HG02610 (cell line): ENCODE measurements around the gene S1PR4.
"Not testable (repeated sequence)": the region's sequence is repeated elsewhere in the genome, so short reads cannot be mapped to it uniquely, and the experiment has no call there.

Experiments
- ATAC-seq: cut with Tn5 transposase; IDR thresholded peaks from one replicate; pipeline ENCODE4 v1.9.1; 2021; ENCODE audit warnings: mild to moderate bottlenecking, moderate library complexity; ENCODE audit not compliant: unreplicated experiment

The S1PR4 gene

GRCh38 chr19:3192684-3193083, 14.1 kb downstream of the S1PR4 start:
- ATAC-seq: no peak

DNA sequence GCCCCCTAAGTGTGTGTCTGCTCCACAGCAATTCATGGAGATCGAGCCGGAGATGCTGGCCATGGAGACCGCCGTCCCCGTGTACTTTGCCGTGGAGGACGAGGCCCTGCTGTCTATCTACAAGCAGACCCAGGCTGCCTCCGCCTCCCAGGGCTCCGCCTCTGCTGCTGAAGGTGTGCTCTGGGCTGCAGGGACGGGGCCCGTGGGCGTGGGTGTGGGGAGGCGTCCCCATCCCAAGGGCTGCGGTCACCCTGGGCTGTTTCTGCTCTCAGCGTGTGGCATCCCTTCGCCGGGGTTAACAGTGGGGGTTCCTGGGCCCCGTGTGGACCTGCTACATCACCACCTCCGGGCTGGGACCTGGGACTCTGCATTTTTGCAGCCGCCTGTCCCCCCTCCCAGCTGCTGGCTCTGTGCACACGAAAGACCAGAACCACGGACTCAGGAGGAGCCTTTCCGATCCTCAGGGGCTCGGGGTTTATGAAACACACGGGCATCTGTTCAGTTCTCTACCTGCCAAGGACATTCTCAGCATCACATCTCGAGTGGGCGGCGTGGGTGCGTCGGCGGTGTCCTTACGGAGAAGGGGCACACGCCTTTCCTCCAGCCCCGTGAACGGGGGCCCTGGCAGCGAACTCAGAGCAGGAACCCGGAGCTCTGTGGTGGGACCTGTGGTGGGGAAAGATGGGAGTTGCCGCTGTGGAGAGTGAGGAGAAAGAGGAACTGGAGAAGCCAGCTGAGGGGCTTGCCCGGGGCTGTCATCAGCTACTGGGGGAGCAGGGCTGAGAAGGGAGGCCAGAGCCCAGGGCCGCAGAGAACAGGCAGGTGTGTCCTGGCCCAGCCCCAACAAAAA, 14.9 kb downstream of the S1PR4 start:
- ATAC-seq: no peak

GRCh38 chr19:3194106-3195087, 15.8 kb downstream of the S1PR4 start:
- ATAC-seq: no peak

DNA sequence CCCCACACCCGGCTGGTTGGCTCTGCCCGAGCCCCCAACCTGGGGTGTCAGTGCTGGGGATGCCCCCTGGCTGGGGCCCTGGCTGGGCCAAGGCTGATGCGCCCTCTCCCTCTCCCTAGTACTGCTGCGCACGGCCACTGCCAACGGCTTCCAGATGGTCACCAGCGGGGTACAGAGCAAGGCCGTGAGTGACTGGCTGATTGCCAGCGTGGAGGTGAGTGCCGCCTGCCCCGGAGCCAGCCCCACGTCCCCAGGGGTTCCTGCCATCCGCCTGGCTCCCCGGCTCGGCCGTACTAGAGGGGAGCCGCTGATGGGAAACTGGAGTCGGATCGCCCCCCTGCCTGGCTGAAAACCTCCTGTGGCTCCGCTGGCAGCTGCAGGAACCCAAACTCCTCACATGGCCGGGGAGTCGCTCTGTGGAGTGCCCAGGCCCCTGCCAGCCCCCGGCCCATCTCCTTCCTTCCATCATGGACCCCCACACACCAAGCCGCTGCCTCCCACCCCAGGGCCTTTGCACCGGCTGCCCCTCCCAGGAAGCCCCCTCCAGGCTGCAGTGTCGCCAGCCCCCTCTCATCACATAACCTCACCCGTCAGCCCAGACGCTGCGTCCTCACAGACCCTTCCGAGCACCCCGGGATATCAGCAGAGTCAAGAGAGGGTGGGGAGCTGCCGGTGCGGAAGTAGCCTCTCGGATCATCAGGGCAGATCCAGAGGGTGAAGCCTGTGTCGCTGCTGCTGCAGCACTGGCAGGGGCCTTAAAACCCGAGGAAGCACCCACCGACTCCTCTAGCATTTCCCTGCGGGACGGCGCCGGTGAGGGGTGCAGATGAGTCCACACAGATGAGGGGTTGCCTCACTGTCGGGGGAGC, 17.7 kb downstream of the S1PR4 start:
- no peak for ATAC-seq

DNA sequence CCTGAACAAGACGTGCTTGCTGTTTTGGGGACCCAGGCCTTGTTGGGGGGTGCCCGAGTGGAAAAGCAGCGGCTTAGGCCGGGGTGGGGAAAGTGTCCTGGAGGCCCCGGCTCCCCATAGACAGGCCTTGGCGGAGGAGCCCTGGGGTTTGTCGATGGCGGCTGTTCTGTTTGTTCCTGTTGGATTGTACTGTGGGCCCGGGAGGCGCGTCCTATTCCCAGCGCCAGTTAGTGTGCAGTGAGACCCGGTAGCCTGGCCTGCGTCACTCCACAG, 18.3 kb downstream of the S1PR4 start:
- ATAC-seq: no peak

- ATAC-seq: no peak
These were observed 20.5 kb downstream of the S1PR4 start for GRCh38 chr19:3198901-3199700.

GRCh38 chr19:3201072-3201700, 22.6 kb downstream of the S1PR4 start:
- no peak for ATAC-seq

DNA sequence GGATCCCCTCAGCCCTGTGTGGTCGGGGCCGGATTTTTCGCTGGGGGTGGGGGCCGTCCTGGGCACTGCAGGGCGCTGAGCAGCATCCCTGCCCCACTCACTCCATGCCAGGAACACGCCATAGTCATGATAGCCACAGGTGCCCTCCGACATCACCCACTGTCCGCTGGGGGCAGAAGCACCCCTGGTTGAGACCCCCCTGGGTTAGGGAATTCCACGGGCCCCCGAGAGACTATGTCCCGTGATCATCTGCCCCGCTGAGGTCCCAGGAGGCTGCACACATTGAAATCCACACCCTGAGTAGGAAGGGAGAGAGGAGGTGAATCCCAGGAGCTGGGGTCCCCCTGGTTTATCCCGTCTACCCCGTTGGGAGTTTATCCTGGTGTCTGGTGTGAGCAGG, 23.3 kb downstream of the S1PR4 start:
- ATAC-seq: no peak

- ATAC-seq: no peak
These were observed 23.8 kb downstream of the S1PR4 start for GRCh38 chr19:3202346-3202745.

DNA sequence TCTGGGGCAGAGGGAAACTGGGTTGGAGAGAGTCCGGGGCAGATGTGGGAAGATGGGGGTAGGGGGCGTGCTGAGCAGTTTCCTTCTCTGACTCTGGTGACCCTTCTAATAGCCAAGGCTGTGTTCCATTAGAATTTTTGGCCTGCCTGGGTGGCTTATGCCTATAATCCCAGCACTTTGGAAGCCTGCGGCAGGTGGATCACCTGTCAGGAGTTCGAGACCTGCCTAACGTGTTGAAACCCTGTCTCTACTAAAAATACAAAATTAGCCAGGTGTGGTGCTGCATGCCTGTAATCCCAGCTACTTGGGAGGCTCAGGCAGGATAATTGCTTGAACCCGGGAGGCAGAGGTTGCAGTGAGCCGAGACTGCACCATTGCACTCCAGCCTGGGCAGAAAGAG, 24.3 kb downstream of the S1PR4 start:
- ATAC-seq: not testable (repeated sequence)

- ATAC-seq: no peak
These were observed 25.5 kb downstream of the S1PR4 start for GRCh38 chr19:3203805-3204645.

GRCh38 chr19:3204646-3205275, 26.2 kb downstream of the S1PR4 start:
- no peak for ATAC-seq

DNA sequence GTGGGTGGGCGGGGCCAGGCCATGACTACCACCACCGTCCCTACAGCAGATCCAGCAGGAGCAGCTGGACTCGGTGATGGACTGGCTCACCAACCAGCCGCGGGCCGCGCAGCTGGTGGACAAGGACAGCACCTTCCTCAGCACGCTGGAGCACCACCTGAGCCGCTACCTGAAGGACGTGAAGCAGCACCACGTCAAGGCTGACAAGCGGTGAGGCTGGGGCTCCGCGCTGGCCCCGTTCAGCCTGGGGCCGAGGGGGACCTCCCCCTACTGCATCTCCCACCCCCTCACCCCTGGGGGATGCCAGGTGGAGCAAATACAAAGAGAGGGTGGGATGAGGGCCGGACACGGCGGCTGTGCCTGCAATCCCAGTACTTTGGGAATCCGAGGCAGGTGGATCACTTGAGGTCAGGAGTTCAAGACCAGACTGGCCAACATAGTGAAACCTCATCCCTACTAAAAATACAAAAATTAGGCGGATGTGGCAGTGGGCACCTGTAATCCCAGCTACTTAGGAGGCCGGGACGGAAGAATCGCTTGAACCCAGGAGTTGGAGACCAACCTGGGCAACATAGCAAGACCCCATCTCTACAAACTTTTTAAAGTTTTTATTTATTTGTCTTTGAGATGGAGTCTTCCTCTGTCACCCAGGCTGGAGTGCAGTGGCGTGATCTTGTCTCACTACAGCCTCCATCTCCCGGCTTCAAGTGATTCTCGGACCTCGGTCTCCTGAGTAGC, 27.8 kb downstream of the S1PR4 start:
- no peak for ATAC-seq

- no peak for ATAC-seq
These were observed 29.1 kb downstream of the S1PR4 start for GRCh38 chr19:3207461-3208242.

GRCh38 chr19:3208317-3209207, 30.0 kb downstream of the S1PR4 start:
- no peak for ATAC-seq
